ENCODE results near the gene NBAS.

DNA sequence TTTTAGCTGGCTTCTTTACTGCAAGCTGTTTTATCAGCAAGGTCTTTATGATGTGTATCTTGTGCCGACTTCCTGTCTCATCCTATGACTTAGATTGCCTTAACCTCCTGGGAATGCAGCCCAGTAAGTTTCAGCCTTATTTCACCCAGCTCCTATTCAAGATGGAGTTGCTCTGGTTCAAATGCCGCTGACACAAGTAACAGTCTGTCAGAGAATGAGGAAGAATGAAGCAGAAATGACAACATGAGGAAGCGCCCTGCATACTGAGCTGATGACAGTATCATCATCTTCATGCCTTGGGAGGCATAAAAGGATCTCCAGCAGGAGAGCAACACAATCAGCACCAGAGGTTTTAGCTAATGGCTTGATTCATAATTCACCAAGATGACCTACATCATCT lies 309.4 kb downstream of the NBAS start:
- no peak for TF ChIP-seq ZNF214 (tag by site-specific recombination; IDR thresholded peaks at IDR 0.05; ENCODE audit: borderline replicate concordance)
- TF ChIP-seq ZNF596 (tag by site-specific recombination; IDR thresholded peaks at IDR 0.05), result no peak
- TF ChIP-seq RBAK (tag by site-specific recombination; IDR thresholded peaks at IDR 0.05), result no peak
- no peak for TF ChIP-seq ZNF792 (tag by site-specific recombination; IDR thresholded peaks at IDR 0.05)
- no peak for TF ChIP-seq ZNF548 (tag by site-specific recombination; IDR thresholded peaks at IDR 0.05)
- TF ChIP-seq, protein P1, sequence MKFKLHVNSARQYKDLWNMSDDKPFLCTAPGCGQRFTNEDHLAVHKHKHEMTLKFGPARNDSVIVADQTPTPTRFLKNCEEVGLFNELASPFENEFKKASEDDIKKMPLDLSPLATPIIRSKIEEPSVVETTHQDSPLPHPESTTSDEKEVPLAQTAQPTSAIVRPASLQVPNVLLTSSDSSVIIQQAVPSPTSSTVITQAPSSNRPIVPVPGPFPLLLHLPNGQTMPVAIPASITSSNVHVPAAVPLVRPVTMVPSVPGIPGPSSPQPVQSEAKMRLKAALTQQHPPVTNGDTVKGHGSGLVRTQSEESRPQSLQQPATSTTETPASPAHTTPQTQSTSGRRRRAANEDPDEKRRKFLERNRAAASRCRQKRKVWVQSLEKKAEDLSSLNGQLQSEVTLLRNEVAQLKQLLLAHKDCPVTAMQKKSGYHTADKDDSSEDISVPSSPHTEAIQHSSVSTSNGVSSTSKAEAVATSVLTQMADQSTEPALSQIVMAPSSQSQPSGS (tag by site-specific recombination; IDR thresholded peaks at IDR 0.05; ENCODE audit: low read depth), result no peak
- TF ChIP-seq, protein P2, sequence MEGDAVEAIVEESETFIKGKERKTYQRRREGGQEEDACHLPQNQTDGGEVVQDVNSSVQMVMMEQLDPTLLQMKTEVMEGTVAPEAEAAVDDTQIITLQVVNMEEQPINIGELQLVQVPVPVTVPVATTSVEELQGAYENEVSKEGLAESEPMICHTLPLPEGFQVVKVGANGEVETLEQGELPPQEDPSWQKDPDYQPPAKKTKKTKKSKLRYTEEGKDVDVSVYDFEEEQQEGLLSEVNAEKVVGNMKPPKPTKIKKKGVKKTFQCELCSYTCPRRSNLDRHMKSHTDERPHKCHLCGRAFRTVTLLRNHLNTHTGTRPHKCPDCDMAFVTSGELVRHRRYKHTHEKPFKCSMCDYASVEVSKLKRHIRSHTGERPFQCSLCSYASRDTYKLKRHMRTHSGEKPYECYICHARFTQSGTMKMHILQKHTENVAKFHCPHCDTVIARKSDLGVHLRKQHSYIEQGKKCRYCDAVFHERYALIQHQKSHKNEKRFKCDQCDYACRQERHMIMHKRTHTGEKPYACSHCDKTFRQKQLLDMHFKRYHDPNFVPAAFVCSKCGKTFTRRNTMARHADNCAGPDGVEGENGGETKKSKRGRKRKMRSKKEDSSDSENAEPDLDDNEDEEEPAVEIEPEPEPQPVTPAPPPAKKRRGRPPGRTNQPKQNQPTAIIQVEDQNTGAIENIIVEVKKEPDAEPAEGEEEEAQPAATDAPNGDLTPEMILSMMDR (tag by site-specific recombination; IDR thresholded peaks at IDR 0.05), result no peak
- TF ChIP-seq, protein P3, sequence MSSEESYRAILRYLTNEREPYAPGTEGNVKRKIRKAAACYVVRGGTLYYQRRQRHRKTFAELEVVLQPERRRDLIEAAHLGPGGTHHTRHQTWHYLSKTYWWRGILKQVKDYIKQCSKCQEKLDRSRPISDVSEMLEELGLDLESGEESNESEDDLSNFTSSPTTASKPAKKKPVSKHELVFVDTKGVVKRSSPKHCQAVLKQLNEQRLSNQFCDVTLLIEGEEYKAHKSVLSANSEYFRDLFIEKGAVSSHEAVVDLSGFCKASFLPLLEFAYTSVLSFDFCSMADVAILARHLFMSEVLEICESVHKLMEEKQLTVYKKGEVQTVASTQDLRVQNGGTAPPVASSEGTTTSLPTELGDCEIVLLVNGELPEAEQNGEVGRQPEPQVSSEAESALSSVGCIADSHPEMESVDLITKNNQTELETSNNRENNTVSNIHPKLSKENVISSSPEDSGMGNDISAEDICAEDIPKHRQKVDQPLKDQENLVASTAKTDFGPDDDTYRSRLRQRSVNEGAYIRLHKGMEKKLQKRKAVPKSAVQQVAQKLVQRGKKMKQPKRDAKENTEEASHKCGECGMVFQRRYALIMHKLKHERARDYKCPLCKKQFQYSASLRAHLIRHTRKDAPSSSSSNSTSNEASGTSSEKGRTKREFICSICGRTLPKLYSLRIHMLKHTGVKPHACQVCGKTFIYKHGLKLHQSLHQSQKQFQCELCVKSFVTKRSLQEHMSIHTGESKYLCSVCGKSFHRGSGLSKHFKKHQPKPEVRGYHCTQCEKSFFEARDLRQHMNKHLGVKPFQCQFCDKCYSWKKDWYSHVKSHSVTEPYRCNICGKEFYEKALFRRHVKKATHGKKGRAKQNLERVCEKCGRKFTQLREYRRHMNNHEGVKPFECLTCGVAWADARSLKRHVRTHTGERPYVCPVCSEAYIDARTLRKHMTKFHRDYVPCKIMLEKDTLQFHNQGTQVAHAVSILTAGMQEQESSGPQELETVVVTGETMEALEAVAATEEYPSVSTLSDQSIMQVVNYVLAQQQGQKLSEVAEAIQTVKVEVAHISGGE (tag by site-specific recombination; conservative IDR thresholded peaks at IDR 0.05; ENCODE audit: low read depth), result no peak
- TF ChIP-seq ZBTB17 (tag by site-specific recombination; IDR thresholded peaks at IDR 0.05), result no peak
- TF ChIP-seq ZFP41 (tag by site-specific recombination; IDR thresholded peaks at IDR 0.05; ENCODE audit: borderline replicate concordance), result no peak
- TF ChIP-seq YY1 (tag by site-specific recombination; IDR thresholded peaks at IDR 0.05), result no peak
- TF ChIP-seq, protein P4, sequence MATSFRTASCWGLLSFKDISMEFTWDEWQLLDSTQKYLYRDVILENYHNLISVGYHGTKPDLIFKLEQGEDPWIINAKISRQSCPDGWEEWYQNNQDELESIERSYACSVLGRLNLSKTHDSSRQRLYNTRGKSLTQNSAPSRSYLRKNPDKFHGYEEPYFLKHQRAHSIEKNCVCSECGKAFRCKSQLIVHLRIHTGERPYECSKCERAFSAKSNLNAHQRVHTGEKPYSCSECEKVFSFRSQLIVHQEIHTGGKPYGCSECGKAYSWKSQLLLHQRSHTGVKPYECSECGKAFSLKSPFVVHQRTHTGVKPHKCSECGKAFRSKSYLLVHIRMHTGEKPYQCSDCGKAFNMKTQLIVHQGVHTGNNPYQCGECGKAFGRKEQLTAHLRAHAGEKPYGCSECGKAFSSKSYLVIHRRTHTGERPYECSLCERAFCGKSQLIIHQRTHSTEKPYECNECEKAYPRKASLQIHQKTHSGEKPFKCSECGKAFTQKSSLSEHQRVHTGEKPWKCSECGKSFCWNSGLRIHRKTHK (tag by site-specific recombination; IDR thresholded peaks at IDR 0.05), result no peak
- no peak for TF ChIP-seq ZNF600 (tag by site-specific recombination; IDR thresholded peaks at IDR 0.05)
